Measurements from ENCODE around the gene MRM3. TPM values are rescaled to one million over a fixed set of nuclear protein-coding genes. Genes with fewer than 3 reads are reported as not detected.

MRM3 gene
- total and polyA plus RNA-seq, 4 donors: 8.5 to 17.5 (median 15.4) TPM

DNA sequence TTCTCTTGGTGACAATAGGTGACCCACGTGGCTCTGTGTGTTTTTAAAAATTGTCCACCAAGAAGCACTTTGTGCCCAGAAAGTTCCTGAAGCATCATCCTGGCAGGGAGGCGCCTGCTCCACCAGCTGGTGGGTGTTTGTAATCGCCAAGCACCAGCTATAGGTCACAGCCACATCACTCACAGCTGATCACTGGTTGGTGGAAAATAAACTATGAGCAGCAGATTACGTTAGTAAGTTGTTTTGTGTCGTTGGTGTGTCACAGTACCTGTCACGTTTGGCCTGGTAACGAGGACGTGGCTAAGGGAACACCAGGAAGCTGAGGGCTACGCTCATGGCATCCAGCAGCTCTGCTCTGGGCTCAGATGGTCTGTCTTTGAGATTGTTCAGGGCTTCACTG is 10.1 kb downstream of the MRM3 start (continued):
- no peak for TF ChIP-seq ATF3 (IDR thresholded peaks at IDR 0.05)

DNA sequence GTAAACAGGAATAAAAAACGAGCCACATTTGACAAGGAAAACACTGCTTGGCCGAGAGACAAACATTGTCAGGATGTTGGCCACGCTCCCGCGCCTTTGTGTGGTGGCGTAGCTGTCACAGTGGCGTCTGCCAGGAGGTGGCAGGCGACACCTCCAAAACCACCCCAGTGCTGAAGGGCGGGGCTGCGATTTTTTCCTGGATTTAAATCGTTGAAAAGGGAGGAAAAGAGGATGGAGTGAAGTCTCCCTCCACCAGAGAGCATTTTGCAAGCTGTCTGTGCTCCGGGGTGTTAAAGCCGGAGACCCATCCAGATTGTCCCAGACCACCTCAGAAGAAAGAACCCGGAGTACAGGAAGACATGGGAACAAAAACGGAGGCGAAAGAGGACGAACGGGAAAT is 12.7 kb downstream of the MRM3 start:
- TF ChIP-seq ATF3 (IDR thresholded peaks at IDR 0.05): peak; percentile 25
- peak; percentile 41 for TF ChIP-seq NR2F2 (IDR thresholded peaks at IDR 0.05)
- TF ChIP-seq RAD21 (IDR thresholded peaks at IDR 0.05): peak; percentile 98
- no peak for TF ChIP-seq FOXA2 (IDR thresholded peaks at IDR 0.05)
- no peak for TF ChIP-seq TAF1 (conservative IDR thresholded peaks at IDR 0.05)
- no peak for TF ChIP-seq SP1 (IDR thresholded peaks at IDR 0.05)
- TF ChIP-seq EGR1 (IDR thresholded peaks at IDR 0.05; ENCODE audit: low read depth in 2 of 2): no peak
- TF ChIP-seq, protein P1, sequence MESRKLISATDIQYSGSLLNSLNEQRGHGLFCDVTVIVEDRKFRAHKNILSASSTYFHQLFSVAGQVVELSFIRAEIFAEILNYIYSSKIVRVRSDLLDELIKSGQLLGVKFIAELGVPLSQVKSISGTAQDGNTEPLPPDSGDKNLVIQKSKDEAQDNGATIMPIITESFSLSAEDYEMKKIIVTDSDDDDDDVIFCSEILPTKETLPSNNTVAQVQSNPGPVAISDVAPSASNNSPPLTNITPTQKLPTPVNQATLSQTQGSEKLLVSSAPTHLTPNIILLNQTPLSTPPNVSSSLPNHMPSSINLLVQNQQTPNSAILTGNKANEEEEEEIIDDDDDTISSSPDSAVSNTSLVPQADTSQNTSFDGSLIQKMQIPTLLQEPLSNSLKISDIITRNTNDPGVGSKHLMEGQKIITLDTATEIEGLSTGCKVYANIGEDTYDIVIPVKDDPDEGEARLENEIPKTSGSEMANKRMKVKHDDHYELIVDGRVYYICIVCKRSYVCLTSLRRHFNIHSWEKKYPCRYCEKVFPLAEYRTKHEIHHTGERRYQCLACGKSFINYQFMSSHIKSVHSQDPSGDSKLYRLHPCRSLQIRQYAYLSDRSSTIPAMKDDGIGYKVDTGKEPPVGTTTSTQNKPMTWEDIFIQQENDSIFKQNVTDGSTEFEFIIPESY (IDR thresholded peaks at IDR 0.05): no peak
- TF ChIP-seq CTCF (IDR thresholded peaks at IDR 0.05; ENCODE audit: low read depth, low read length, missing input control): peak; percentile 93
- TF ChIP-seq HNF4A (conservative IDR thresholded peaks at IDR 0.05): no peak
- peak; percentile 52 for DNase-seq (ENCODE audit: low spot score)
- Histone ChIP-seq H3K4me3 (ENCODE audit: low read depth in 1 of 3, low read length in 3 of 3) (no peak overlapping the region), H3K27me3 (ENCODE audit: control insufficient read depth in 4 of 4, insufficient read depth in 4 of 4, low read length in 3 of 4) (no peaks in the 10 kb centered on the region), H3K36me3 (ENCODE audit: control insufficient read depth in 4 of 4, insufficient read depth in 3 of 4, low read depth in 1 of 4, low read length in 3 of 4) (peaks cover 1 to 16% (median 10%) of the 10 kb centered on the region in 4 donors), H3K27ac (ENCODE audit: low read depth in 1 of 2, low read length in 2 of 2) (peak overlapping the region in 1 of 2 donors; percentile 54), H3K9me3 (ENCODE audit: control insufficient read depth in 4 of 4, low read length in 3 of 4) (no peaks in the 10 kb centered on the region), H3K4me1 (ENCODE audit: control insufficient read depth in 4 of 4, insufficient read depth in 4 of 4, low read length in 3 of 4) (peaks cover 0 to 7% (median 3%) of the 10 kb centered on the region in 4 donors), H3K9ac (ENCODE audit: low read depth in 1 of 2, low read length in 2 of 2) (peak overlapping the region; percentile 39 to 47)
- WGBS: 19% methylated on average over 18 of the region's 18 CpGs

DNA sequence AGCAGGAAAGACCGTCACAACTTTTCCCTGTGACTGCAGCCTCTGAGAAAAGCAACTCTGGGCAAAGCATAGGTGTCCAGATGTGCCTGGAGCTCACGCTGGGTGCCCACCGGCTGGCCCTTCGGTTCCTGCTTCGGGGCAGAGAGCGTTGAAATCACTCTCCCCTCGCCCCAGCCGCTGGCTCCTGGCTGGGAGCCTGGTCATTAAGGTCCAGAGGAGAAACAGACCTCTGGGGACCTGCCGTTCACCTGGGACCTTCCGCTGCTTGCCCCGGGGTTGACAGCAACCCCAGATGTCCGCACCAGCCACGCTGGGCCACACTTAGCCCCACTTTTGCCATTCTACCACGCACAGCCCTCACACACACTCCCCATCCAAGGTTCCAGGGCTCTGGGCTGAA is 13.1 kb downstream of the MRM3 start:
- no peak for TF ChIP-seq REST (IDR thresholded peaks at IDR 0.05)
- no peak for TF ChIP-seq EGR1 (IDR thresholded peaks at IDR 0.05; ENCODE audit: low read depth in 2 of 2)
- TF ChIP-seq HNF4A (conservative IDR thresholded peaks at IDR 0.05): no peak

More for the DNA sequence above, 13.1 kb downstream of the MRM3 start:
- Histone ChIP-seq H3K9ac (ENCODE audit: low read depth in 1 of 2, low read length in 2 of 2) (peak overlapping the region; percentile 39 to 47), H3K36me3 (ENCODE audit: control insufficient read depth in 4 of 4, insufficient read depth in 3 of 4, low read depth in 1 of 4, low read length in 3 of 4) (peaks cover 1 to 12% (median 10%) of the 10 kb centered on the region in 4 donors), H3K27me3 (ENCODE audit: control insufficient read depth in 4 of 4, insufficient read depth in 4 of 4, low read length in 3 of 4) (no peaks in the 10 kb centered on the region), H3K9me3 (ENCODE audit: control insufficient read depth in 4 of 4, low read length in 3 of 4) (no peaks in the 10 kb centered on the region), H3K4me1 (ENCODE audit: control insufficient read depth in 4 of 4, insufficient read depth in 4 of 4, low read length in 3 of 4) (peaks cover 0 to 7% (median 3%) of the 10 kb centered on the region in 4 donors), H3K4me3 (ENCODE audit: low read depth in 1 of 3, low read length in 3 of 3) (no peak overlapping the region), H3K27ac (ENCODE audit: low read depth in 1 of 2, low read length in 2 of 2) (peak overlapping the region in 1 of 2 donors; percentile 54)
- no peak for DNase-seq (ENCODE audit: low spot score)
- 75% methylated on average over 14 of the region's 14 CpGs for WGBS

Data from liver (tissue), 9 donors.